Frontal cortex (tissue), 4 donors: ENCODE data around the gene BRD8. TPM values are rescaled to one million over a fixed set of nuclear protein-coding genes. Genes with fewer than 3 reads are reported as not detected.

Experiments used
- DNase-seq, 2 donors: peaks; one replicate each; pipeline ENCODE4 v3.0.0; 2012; ENCODE audit warnings: low spot score in 2 of 2
- FAIRE-seq: peaks from 2 replicates; lab custom pipeline; 2012; peaks lifted over from hg19 to GRCh38; lab: Jason Lieb, UNC
- small RNA-seq: library from RNA; depleted of rRNA; stranded (forward); fragments of <200 nt; gene quantifications from one replicate; pipeline ENCODE3, GENCODE V24; 2014
- total RNA-seq: library from RNA; depleted of rRNA; stranded (reverse); fragments of >200 nt; gene quantifications from one replicate; pipeline ENCODE4 v1.2.3, GENCODE V29; 2014
- donor health status: control.
- donor health status: control.
- donor health status: control.

BRD8 gene
- total RNA-seq, 1 donor from 2014 or later, result 41.2 TPM

- no peak for FAIRE-seq
- no peak for DNase-seq
Measured at GRCh38 chr5:138105709-138106108, 72.7 kb downstream of the BRD8 start.

GRCh38 chr5:138103319-138103637 lies 75.2 kb downstream of the BRD8 start:
- FAIRE-seq (no peak), DNase-seq (no peak)

GRCh38 chr5:138102454-138103318 lies 75.7 kb downstream of the BRD8 start:
- FAIRE-seq (no peak), DNase-seq (no peak)

DNA sequence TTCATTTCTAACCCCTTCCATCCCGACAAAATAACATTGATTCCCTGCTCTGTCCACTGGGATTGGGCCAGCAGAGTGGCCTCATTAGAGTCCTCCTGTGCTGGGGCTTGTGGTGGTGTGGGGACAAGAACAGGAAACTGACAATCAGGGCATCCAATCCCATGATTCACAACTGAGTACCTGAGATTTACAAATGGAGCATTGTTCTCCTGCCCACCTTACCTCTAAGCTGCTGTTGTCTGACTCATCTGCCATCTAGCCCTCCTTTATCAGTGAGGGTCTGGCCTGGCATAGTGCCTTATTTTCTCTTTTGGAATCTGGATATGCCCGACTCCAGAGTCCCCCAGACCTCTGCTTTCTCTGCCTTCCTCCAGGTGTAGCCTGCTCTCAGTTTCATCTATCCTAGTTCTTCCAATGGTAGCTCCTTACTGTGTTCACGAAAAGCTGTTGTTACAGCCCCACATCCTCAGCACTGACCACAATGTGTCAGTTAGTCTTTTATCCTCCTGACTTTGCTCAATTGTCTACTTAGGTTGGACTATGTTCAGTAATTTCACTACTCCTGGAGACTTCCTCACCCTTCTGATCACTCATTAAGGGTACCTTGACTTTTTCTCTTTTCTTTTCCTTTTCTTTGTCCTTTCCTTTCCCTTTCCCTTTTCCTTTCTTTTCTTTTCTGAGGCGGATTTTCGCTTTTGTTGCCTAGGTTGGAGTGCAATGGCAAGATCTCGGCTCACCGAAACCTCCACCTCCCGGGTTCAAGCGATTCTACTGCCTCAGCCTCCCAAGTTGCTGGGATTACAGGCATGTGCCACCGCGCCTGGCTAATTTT lies 81.2 kb downstream of the BRD8 start:
- DNase-seq (no peak), FAIRE-seq (no peak)

GRCh38 chr5:138096363-138096762 lies 82.1 kb downstream of the BRD8 start:
- FAIRE-seq (no peak), DNase-seq (no peak)

DNA sequence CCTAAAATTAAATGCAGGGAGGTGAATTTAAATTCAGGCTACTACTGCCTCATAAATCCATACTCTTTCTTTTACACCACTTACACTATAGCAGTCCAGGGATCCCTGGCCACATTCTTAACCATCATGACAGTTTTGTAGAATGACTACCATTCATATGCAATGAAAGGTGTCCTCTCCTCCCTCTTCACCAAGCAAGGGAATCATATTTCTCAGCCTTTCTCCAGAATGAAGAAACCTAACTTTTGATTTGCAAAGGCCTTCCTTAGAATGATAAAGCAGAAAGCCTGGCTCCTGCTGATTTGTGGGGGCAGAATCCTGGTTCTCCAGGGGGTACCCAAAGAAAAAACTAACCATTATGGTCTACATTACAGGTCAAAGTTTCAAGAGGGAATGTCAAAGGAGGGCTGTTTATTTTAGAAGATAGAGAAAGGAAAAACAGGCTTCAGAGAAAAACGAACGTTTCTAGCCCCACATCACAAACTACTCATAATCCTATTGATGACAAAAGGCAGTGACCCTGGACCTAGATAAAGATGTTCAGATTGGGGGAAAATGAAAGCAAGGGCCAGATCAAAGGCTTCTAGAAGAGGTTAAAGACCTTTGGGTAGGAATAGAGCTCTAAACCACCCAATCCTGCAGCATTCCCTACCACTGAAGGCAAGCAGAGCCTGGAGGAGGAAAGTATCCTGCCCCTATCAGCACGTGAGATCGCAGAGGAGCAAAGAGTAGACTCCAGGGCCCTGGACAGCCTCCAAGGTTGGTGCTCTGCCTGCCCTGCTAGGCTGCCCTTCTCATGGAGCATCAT lies 83.1 kb downstream of the BRD8 start:
- FAIRE-seq (no peak), DNase-seq (no peak)

- FAIRE-seq, result no peak
- no peak for DNase-seq
Measured at GRCh38 chr5:138093036-138093435, 85.4 kb downstream of the BRD8 start.

DNA sequence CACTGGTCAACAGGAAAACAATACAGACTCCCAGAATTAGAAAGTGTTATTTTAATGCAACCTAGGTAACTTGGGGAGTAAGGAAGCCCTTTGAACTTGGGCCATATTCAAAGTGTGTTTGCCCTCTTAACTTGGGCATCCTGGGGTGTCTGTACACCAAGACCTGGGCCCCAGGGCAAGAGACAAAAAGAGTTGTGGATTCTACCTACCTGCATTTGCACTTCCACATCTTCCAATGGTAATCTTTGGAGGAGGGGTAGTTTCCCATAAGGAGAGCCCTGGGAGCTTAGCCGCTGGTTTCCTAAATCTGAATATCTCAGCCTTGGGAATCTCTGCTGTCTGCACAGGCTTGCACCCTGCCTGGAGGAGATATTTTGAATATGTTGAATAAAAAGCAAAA lies 86.1 kb downstream of the BRD8 start:
- DNase-seq (no peak), FAIRE-seq (no peak)

DNA sequence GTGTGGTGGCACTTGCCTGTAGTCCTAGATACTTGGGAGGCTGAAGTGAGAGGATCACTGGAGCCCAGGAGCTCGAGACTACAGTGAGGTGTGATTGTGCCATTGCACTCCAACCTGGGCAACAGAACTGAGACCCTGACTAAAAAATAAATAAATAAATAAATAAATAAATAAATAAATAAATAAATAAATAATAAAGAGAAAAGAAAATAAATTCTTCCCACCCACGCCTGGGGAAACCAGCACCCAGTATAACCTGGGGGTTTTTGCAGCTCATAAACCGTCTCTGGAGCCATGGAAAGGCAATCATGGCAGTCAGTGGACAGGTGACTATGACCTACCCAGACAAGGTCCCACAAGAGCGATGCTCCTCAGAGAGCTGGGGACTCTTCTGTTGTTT lies 86.7 kb downstream of the BRD8 start:
- DNase-seq, result no peak
- no peak for FAIRE-seq

Small RNA genes lying within 50 kb of the gene (small RNA-seq; reads per million reads assigned to genes)
- gene RNU6-460P (not detected), gene RNU6-888P (not detected)

Other genes starting within 250 kb of the BRD8 start
- gene FAM13B, start 145.6 kb downstream of the BRD8 start, total RNA-seq, result 84.8 TPM
- 0.82 TPM for gene WNT8A, start 94.6 kb downstream of the BRD8 start, total RNA-seq
- 13.0 TPM for gene NME5, start 39.2 kb downstream of the BRD8 start, total RNA-seq
- gene KIF20A, start 482 bp upstream of the BRD8 start, total RNA-seq, result 4.1 TPM
- gene CDC23, start 34.7 kb upstream of the BRD8 start, total RNA-seq, result 32.2 TPM
- gene GFRA3, start 96.0 kb upstream of the BRD8 start, total RNA-seq, result not detected
- 2.4 TPM for gene CDC25C, start 153.2 kb upstream of the BRD8 start, total RNA-seq
- 19.2 TPM for gene FAM53C, start 159.6 kb upstream of the BRD8 start, total RNA-seq
- 81.9 TPM for gene KDM3B, start 174.1 kb upstream of the BRD8 start, total RNA-seq